IMR-90 (cell line): ENCODE results near the gene ANKRD22.

ENCODE experiments used
- BHLHE40 ChIP-seq: fragments of 150-350 bp; IDR thresholded peaks from 2 replicates; pipeline ENCODE4 v1.6.1; 2016; ENCODE audit warnings: mild to moderate bottlenecking, low read depth, low read length
- CEBPB ChIP-seq: IDR thresholded peaks from 2 replicates; pipeline ENCODE4 v1.6.1; 2012; ENCODE audit warnings: low read depth, low read length, improper control_type of control experiment
- CTCF ChIP-seq: conservative IDR thresholded peaks from 2 replicates; pipeline ENCODE4 v1.5.1; 2012; ENCODE audit warnings: mild to moderate bottlenecking, low read depth, low read length, improper control_type of control experiment
- ELK1 ChIP-seq: fragments of 150-350 bp; IDR thresholded peaks from 2 replicates; pipeline ENCODE4 v1.6.1; 2016; ENCODE audit warnings: low read depth, mild to moderate bottlenecking, low read length, moderate library complexity, borderline replicate concordance
- MAFK ChIP-seq: IDR thresholded peaks from 2 replicates; pipeline ENCODE4 v1.6.1; 2012; ENCODE audit warnings: low read depth, low read length, improper control_type of control experiment
- MAZ ChIP-seq: IDR thresholded peaks from 2 replicates; pipeline ENCODE4 v1.6.1; 2012; ENCODE audit warnings: low read depth, mild to moderate bottlenecking, low read length, improper control_type of control experiment, moderate library complexity, borderline replicate concordance
- MXI1 ChIP-seq: IDR thresholded peaks from 2 replicates; pipeline ENCODE4 v1.6.1; 2012; ENCODE audit warnings: low read depth, mild to moderate bottlenecking, low read length, moderate library complexity, borderline replicate concordance
- NFE2L2 ChIP-seq: fragments of 150-350 bp; IDR thresholded peaks from 2 replicates; pipeline ENCODE4 v1.6.1; 2016; ENCODE audit warnings: low read depth, mild to moderate bottlenecking, low read length
- POLR2A ChIP-seq: IDR thresholded peaks from 2 replicates; pipeline ENCODE4 v1.6.1; 2012; ENCODE audit warnings: mild to moderate bottlenecking, low read depth, low read length
- RAD21 ChIP-seq: IDR thresholded peaks from 2 replicates; pipeline ENCODE4 v1.6.1; 2012; ENCODE audit warnings: low read length, improper control_type of control experiment
- RCOR1 ChIP-seq: IDR thresholded peaks from 2 replicates; pipeline ENCODE4 v1.6.1; 2012; ENCODE audit warnings: mild to moderate bottlenecking, low read length, improper control_type of control experiment; ENCODE audit not compliant: insufficient replicate concordance
- RFX5 ChIP-seq: IDR thresholded peaks from 2 replicates; pipeline ENCODE4 v1.8.0; 2012; ENCODE audit warnings: low read depth, mild to moderate bottlenecking, low read length, moderate library complexity
- SMC3 ChIP-seq: fragments of 150-350 bp; IDR thresholded peaks from 2 replicates; pipeline ENCODE4 v1.6.1; 2016; ENCODE audit warnings: low read depth, mild to moderate bottlenecking, antibody characterized with exemption, low read length, moderate library complexity
- USF2 ChIP-seq: fragments of 150-350 bp; IDR thresholded peaks from 2 replicates; pipeline ENCODE4 v1.6.1; 2017; ENCODE audit warnings: mild to moderate bottlenecking, antibody characterized with exemption, low read length, low read depth

- TF ChIP-seq CTCF: peak; percentile 31
- TF ChIP-seq POLR2A: no peak
- TF ChIP-seq CEBPB: no peak
- TF ChIP-seq MXI1: no peak
- 0 out of 2 replicates have a peak, but pooled peaks have one; percentile 15 for TF ChIP-seq RAD21
- TF ChIP-seq USF2: no peak
- no peak for TF ChIP-seq ELK1
- no peak for TF ChIP-seq NFE2L2
- no peak for TF ChIP-seq RCOR1
- no peak for TF ChIP-seq RFX5
- no peak for TF ChIP-seq MAFK
- TF ChIP-seq MAZ: no peak
- no peak for TF ChIP-seq BHLHE40
- TF ChIP-seq SMC3: peak; percentile 26; the same call in 1 of the 2 replicates
These were observed 13.7 kb upstream of the ANKRD22 start for GRCh38 chr10:88865281-88865876.
